ENCODE results near the gene ZNF436. TPM values are rescaled to one million over a fixed set of nuclear protein-coding genes. Genes with fewer than 3 reads are reported as not detected.

The ZNF436 gene
- total RNA-seq, 4 donors from 2014 or later = 22.8 to 35.0 (median 30.2) TPM

- TF ChIP-seq POLR2A (IDR thresholded peaks at IDR 0.05) = no peak
- no peak for TF ChIP-seq EP300 (IDR thresholded peaks at IDR 0.05)
- TF ChIP-seq CTCF (IDR thresholded peaks at IDR 0.05) = no peak
- DNase-seq (ENCODE audit: low spot score in 2 of 2) = no peak
- WGBS, 2 donors = 40 to 42% methylated on average over 5 of the region's 5 CpGs
- Histone ChIP-seq H3K36me3 (peaks cover 0 to 20% (median 4%) of the 10 kb centered on the region in 3 donors), H3K27me3 (no peaks in the 10 kb centered on the region), H3K9me3 (peaks cover 0 to 15% (median 0%) of the 10 kb centered on the region in 4 donors), H3K27ac (peak overlapping the region; percentile 94 to 99 (median 98)), H3K4me3 (peak overlapping the region in 2 of 4 donors; percentile 79 to 90), H3K4me1 (peaks cover 0 to 49% (median 29%) of the 10 kb centered on the region in 4 donors)
These were observed 683 bp upstream of the ZNF436 start for GRCh38 chr1:23370330-23370708.

- Histone ChIP-seq H3K27me3 (no peaks in the 10 kb centered on the region), H3K36me3 (peaks cover 0 to 36% (median 16%) of the 10 kb centered on the region in 3 donors), H3K9me3 (peaks cover 0 to 30% (median 5%) of the 10 kb centered on the region in 4 donors), H3K27ac (peak overlapping the region; percentile 94 to 99 (median 98)), H3K4me3 (peak overlapping the region; percentile 79 to 95 (median 92)), H3K4me1 (peaks cover 0 to 49% (median 29%) of the 10 kb centered on the region in 4 donors)
- peak; percentile 88 to 89 for DNase-seq (ENCODE audit: low spot score in 2 of 2)
- peak in 1 of 5 experiments; percentile 50 for TF ChIP-seq CTCF (IDR thresholded peaks at IDR 0.05)
- peak; percentile 93 to 95 for TF ChIP-seq POLR2A (IDR thresholded peaks at IDR 0.05)
- TF ChIP-seq EP300 (IDR thresholded peaks at IDR 0.05) = peak; percentile 48 to 97
- 0% methylated on average over 10 to 29 of the region's 61 CpGs for WGBS, 2 donors
These were observed 888 bp downstream of the ZNF436 start for GRCh38 chr1:23368562-23369334.

GRCh38 chr1:23367791-23368561, 1.7 kb downstream of the ZNF436 start:
- TF ChIP-seq EP300 (IDR thresholded peaks at IDR 0.05) (peak; percentile 11 to 86), POLR2A (IDR thresholded peaks at IDR 0.05) (peak; percentile 57 to 67), CTCF (IDR thresholded peaks at IDR 0.05) (peak in 2 of 5 experiments; percentile 20 to 24)
- DNase-seq (ENCODE audit: low spot score in 2 of 2) = peak; percentile 96 to 97
- no peaks in the 10 kb centered on the region for H3K27me3 ChIP-seq
- peaks cover 0 to 49% (median 29%) of the 10 kb centered on the region in 4 donors for H3K4me1 ChIP-seq
- H3K27ac ChIP-seq = peak overlapping the region; percentile 94 to 99 (median 98)
- 4% methylated on average over 25 to 38 of the region's 41 CpGs for WGBS, 2 donors
- H3K36me3 ChIP-seq = peaks cover under 1 to 44% (median 23%) of the 10 kb centered on the region in 3 donors
- H3K9me3 ChIP-seq = peaks cover 0 to 38% (median 9%) of the 10 kb centered on the region in 4 donors
- H3K4me3 ChIP-seq = peak overlapping the region; percentile 79 to 95 (median 92)

- no peaks in the 10 kb centered on the region for H3K27me3 ChIP-seq
- peaks cover 0 to 45% (median 27%) of the 10 kb centered on the region in 4 donors for H3K4me1 ChIP-seq
- TF ChIP-seq CTCF (IDR thresholded peaks at IDR 0.05) (no peak), POLR2A (IDR thresholded peaks at IDR 0.05) (no peak), EP300 (IDR thresholded peaks at IDR 0.05) (no peak)
- no peak for DNase-seq (ENCODE audit: low spot score in 2 of 2)
- WGBS, 2 donors = 39 to 50% methylated on average over 9 of the region's 9 CpGs
- H3K9me3 ChIP-seq = peaks cover 4 to 44% (median 15%) of the 10 kb centered on the region in 4 donors
- peak overlapping the region in 3 of 4 donors; percentile 94 to 99 (median 96) for H3K27ac ChIP-seq
- peaks cover 6 to 49% (median 28%) of the 10 kb centered on the region in 3 donors for H3K36me3 ChIP-seq
- H3K4me3 ChIP-seq = peak overlapping the region; percentile 79 to 95 (median 92)
These were observed 2.2 kb downstream of the ZNF436 start for GRCh38 chr1:23367451-23367790.
